ENCODE measurements around the gene TMEM30B. TPM values are rescaled to one million over a fixed set of nuclear protein-coding genes. Genes with fewer than 3 reads are reported as not detected.

Gene TMEM30B
- total and polyA plus RNA-seq, 2 of the 8 experiments (the other 6 are each of a cell fraction or from before 2014, with no cell fraction given) = 11.2 to 18.7 TPM

GRCh38 chr14:61246721-61247120 lies 34.4 kb downstream of the TMEM30B start (continued):
- TF ChIP-seq CTCF (IDR thresholded peaks at IDR 0.05; ENCODE audit: control extremely low read depth in 1 of 3, insufficient read depth in 1 of 3, low read depth in 1 of 3, low read length in 3 of 3) (no peak), EZH2 (IDR thresholded peaks at IDR 0.05; ENCODE audit: low read depth, low read length, severe bottlenecking) (no peak), KDM5A (IDR thresholded peaks at IDR 0.05; ENCODE audit: low read length) (no peak)

All from H1 (cell line).